Activated naive CD8-positive, alpha-beta T cell (primary cell): ENCODE results near the gene OR14C36.

Source experiments
- H3K27ac Mint-ChIP-seq: one replicate; pipeline ENCODE4 v1.8.0; 2021; ENCODE audit warnings: mixed read lengths
- H3K27me3 Mint-ChIP-seq: one replicate; pipeline ENCODE4 v1.8.0; 2021; ENCODE audit warnings: mixed read lengths
- H3K36me3 Mint-ChIP-seq: one replicate; pipeline ENCODE4 v1.8.0; 2021; ENCODE audit warnings: mixed read lengths
- H3K4me1 Mint-ChIP-seq: one replicate; pipeline ENCODE4 v1.8.0; 2021; ENCODE audit warnings: low read depth, mixed read lengths
- H3K4me3 Mint-ChIP-seq: one replicate; pipeline ENCODE4 v1.8.0; 2021; ENCODE audit warnings: mild to moderate bottlenecking, mixed read lengths
- H3K9me3 Mint-ChIP-seq: one replicate; pipeline ENCODE4 v1.8.0; 2021; ENCODE audit warnings: low read depth, mixed read lengths

The OR14C36 gene

GRCh38 chr1:248388426-248388825 is 39.9 kb downstream of the OR14C36 start:
- Mint-ChIP-seq H3K4me3 (no peak overlapping the region), H3K36me3 (no peaks in the 10 kb centered on the region), H3K27ac (no peak overlapping the region), H3K4me1 (no peaks in the 10 kb centered on the region), H3K9me3 (no peaks in the 10 kb centered on the region), H3K27me3 (peaks cover 7% of the 10 kb centered on the region)

DNA sequence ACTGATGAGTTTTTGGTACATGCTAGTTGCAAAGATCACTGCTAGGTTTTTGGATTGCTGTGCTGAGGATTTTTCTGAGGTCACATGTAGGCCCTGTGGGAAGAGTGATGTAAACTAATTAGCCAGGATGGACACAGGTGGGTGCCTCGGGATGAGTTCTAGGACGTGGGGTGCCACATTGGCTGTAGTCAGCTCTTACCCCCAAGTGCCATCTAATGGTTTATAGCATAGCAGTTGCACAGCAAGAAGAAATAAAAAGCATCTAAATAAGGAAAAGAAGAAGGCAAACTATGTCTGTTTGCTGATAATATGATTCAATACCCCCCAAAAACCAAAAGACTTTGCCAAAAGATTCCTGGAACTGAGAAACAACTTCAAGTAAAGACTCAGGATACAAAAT is 44.5 kb downstream of the OR14C36 start:
- no peak overlapping the region for H3K27ac Mint-ChIP-seq
- H3K4me1 Mint-ChIP-seq, result no peaks in the 10 kb centered on the region
- no peak overlapping the region for H3K4me3 Mint-ChIP-seq

More for the DNA sequence above, 44.5 kb downstream of the OR14C36 start:
- Mint-ChIP-seq H3K9me3 (peaks cover 4% of the 10 kb centered on the region), H3K27me3 (peaks cover 15% of the 10 kb centered on the region), H3K36me3 (no peaks in the 10 kb centered on the region)
